Heart right ventricle (tissue), 16 donors: Measurements from ENCODE around the gene NOP16. TPM values are rescaled to one million over a fixed set of nuclear protein-coding genes. Genes with fewer than 3 reads are reported as not detected.
A peak's percentile ranks its signal among the peaks of the same experiment; 100 is the strongest.
"Not testable (repeated sequence)": the region's sequence is repeated elsewhere in the genome, so short reads cannot be mapped to it uniquely, and the experiment has no call there.

Experiments
- ATAC-seq, 8 donors: fragments of 200-7000 bp; cut with Tn5 transposase; one replicate each; pipeline ENCODE4 v1.9.1; 2020; ENCODE audit warnings: mild to moderate bottlenecking in 8 of 8, moderate library complexity in 8 of 8, moderate number of reproducible peaks in 1 of 8
- DNase-seq, 2 donors: peaks; one replicate each; pipeline ENCODE4 v3.0.0-alpha.2; 2020
- H3K27ac ChIP-seq, 10 donors: fragments of 200-600 bp; sonication (generic) in 2 of 10; one replicate each; pipeline versions ENCODE4 v1.5.0 to v1.8.0; 2020 to 2022; ENCODE audit warnings: mild to moderate bottlenecking in 3 of 10
- H3K27me3 ChIP-seq, 7 donors: fragments of 200-600 bp; one replicate each; pipeline ENCODE4 v1.8.0; 2021 to 2022; ENCODE audit warnings: mild to moderate bottlenecking in 2 of 7
- H3K36me3 ChIP-seq, 9 donors: fragments of 200-600 bp; sonication (generic) in 1 of 9; one replicate each; pipeline versions ENCODE4 v1.5.0 to v1.8.0; 2020 to 2022; ENCODE audit warnings: mild to moderate bottlenecking in 2 of 9
- H3K4me1 ChIP-seq, 9 donors: fragments of 200-600 bp; sonication (generic) in 1 of 9; one replicate each; pipeline versions ENCODE4 v1.5.0 to v1.8.0; 2020 to 2022; ENCODE audit warnings: mild to moderate bottlenecking in 4 of 9
- H3K4me3 ChIP-seq, 10 donors: fragments of 200-600 bp; sonication (generic) in 2 of 10; one replicate each; pipeline versions ENCODE4 v1.5.0 to v1.8.0; 2020 to 2022; ENCODE audit warnings: mild to moderate bottlenecking in 7 of 10, moderate library complexity in 2 of 10
- H3K9me3 ChIP-seq, 11 donors: fragments of 200-600 bp in 10 of 11; sonication (generic) in 2 of 11; one replicate each; pipeline versions ENCODE4 v1.5.0 to v1.8.0; 2013 to 2022; ENCODE audit warnings: mild to moderate bottlenecking in 2 of 11, control low read depth in 1 of 11, moderate library complexity in 1 of 11
- CTCF ChIP-seq, 9 donors: fragments of 200-600 bp; sonication (generic) in 2 of 9; IDR thresholded peaks; one replicate each; pipeline versions ENCODE4 v1.5.0 to v1.8.0; 2021 to 2022; ENCODE audit warnings: antibody characterized with exemption in 9 of 9, mild to moderate bottlenecking in 5 of 9, moderate library complexity in 1 of 9
- WGBS, 2 donors: extraction: QIAGEN DNeasy Blood & Tissue Kit; methylation state at CpG; one replicate each; pipeline ENCODE4 v1.1.7; 2013; ENCODE audit warnings: inconsistent platforms in 1 of 2; 5-methylcytosine and 5-hydroxymethylcytosine counted together
- intact Hi-C, 10 donors: fragments of 100-400 bp; cut with DNase I; formaldehyde crosslinking; loops; one replicate each; pipeline versions ENCODE4 v1.11.1 to v1.14.2; 2022
- polyA plus RNA-seq, 2 donors: library from polyadenylated mRNA; stranded (reverse); fragments of 200-250 nt; gene quantifications; one replicate each; pipeline ENCODE4 v1.2.3, GENCODE V29; 2013
- total RNA-seq, 10 donors: library from RNA; stranded (reverse); fragmentation: NEBNext Ultra II Directional in 3 of 10; extraction: Animal tissue kit (Norgen Biotek cat#: 25700) in 3 of 10; gene quantifications; one replicate each; pipeline versions ENCODE4 v1.2.1 to v1.2.4, GENCODE V29; 2021 to 2023
- donor health status: Arrhythmogenic right ventricular cardiomyopathy.
- donor health status: ischemic (EF 13 %, LVEDD 7.1; RV severe dilation, severe dysfunction).
- donor health status: healthy with polysubstance abuse.
- donor health status: DM: no; HTN: yes; CAD: no.
- donor health status: DM: no; HTN: no; CAD: no.
- donor health status: ischemic (EF 25% LVEDD 6.9; RV normal size, moderate dysfunction).
- donor health status: ischemic (EF 25% LVEDD 5.7; RV mildly dilated, moderate dysfunction).
- donor health status: healthy.
- donor health status: DM: yes; HTN: yes; CAD: no.
- donor health status: Ischemic cardiomyopathy.
- donor health status: ischemic (EF 35%, LVEDD 5.7; RV mildly dilated, moderate dysfunction).
- donor health status: nonischemic (EF 11% LVEDD 7.7; RV severe dilation, severe dysfunction).
- donor health status: DM: yes; HTN: yes; CAD: no.
- donor health status: PGD.
- donor health status: ischemic (EF 29% LVEDD 5.4; RV normal size, mild dysfunction).
- donor health status: nonischemic (EF 23%, LVEDD 6.1; RV moderate dilation, normal function).

The NOP16 gene
- total and polyA plus RNA-seq, 12 donors = 11.3 to 84.0 (median 19.1) TPM

GRCh38 chr5:176410486-176411180 is 22.2 kb upstream of the NOP16 start:
- no peaks in the 10 kb centered on the region for H3K9me3 ChIP-seq
- WGBS, 2 donors = 92 to 96% methylated on average over 5 of the region's 5 CpGs
- H3K27ac ChIP-seq = peak overlapping the region in 2 of 10 donors; percentile 0 to 23
- H3K27me3 ChIP-seq = no peaks in the 10 kb centered on the region
- ATAC-seq (no peak), DNase-seq (no peak)
- no peak for TF ChIP-seq CTCF (IDR thresholded peaks at IDR 0.05)
- H3K4me1 ChIP-seq = peaks cover 22 to 69% (median 62%) of the 10 kb centered on the region in 9 donors
- no peak overlapping the region for H3K4me3 ChIP-seq
- intact Hi-C loops = loop anchor here in 7 of 10 donors (10.0 kb wide), 4 partner anchors 124 to 534 kb away; partner anchors contain the start of genes RNF44 (in 5 of the 7) and CDHR2 (in 1 of the 7)
- peaks cover 0 to 63% (median 21%) of the 10 kb centered on the region in 9 donors for H3K36me3 ChIP-seq

- intact Hi-C loops = loop anchor here in 7 of 10 donors (10.0 kb wide), 4 partner anchors 125 to 535 kb away; partner anchors contain the start of genes RNF44 (in 5 of the 7) and CDHR2 (in 1 of the 7)
- Histone ChIP-seq H3K36me3 (peaks cover 0 to 71% (median 28%) of the 10 kb centered on the region in 9 donors), H3K9me3 (no peaks in the 10 kb centered on the region), H3K4me3 (no peak overlapping the region), H3K27me3 (no peaks in the 10 kb centered on the region), H3K4me1 (peaks cover 17 to 60% (median 56%) of the 10 kb centered on the region in 9 donors), H3K27ac (no peak overlapping the region)
- ATAC-seq (no peak), DNase-seq (no peak)
- TF ChIP-seq CTCF (IDR thresholded peaks at IDR 0.05) = no peak
- WGBS, 2 donors = 86 to 93% methylated on average over 4 of the region's 4 CpGs
These were observed 21.4 kb upstream of the NOP16 start for GRCh38 chr5:176409765-176410164.

- Histone ChIP-seq H3K27ac (peak overlapping the region in 7 of 10 donors; percentile 43 to 79 (median 57)), H3K9me3 (no peaks in the 10 kb centered on the region), H3K36me3 (peaks cover 0 to 83% (median 28%) of the 10 kb centered on the region in 9 donors), H3K4me3 (no peak overlapping the region), H3K4me1 (peaks cover 10 to 49% (median 44%) of the 10 kb centered on the region in 9 donors), H3K27me3 (no peaks in the 10 kb centered on the region)
- WGBS, 2 donors = 89 to 97% methylated on average over 5 of the region's 5 CpGs
- ATAC-seq (no peak), DNase-seq (no peak)
- intact Hi-C loops = no loop called here
- no peak for TF ChIP-seq CTCF (IDR thresholded peaks at IDR 0.05)
These were observed 20.2 kb upstream of the NOP16 start for GRCh38 chr5:176408590-176408989.

GRCh38 chr5:176408252-176408573 is 19.8 kb upstream of the NOP16 start:
- H3K4me3 ChIP-seq, intact Hi-C loops, H3K9me3 ChIP-seq, DNase-seq, H3K27me3 ChIP-seq, ATAC-seq: not testable (repeated sequence)
- Histone ChIP-seq H3K4me1 (peaks cover 6 to 48% (median 41%) of the 10 kb centered on the region in 9 donors), H3K27ac (peak overlapping the region in 7 of 10 donors; percentile 43 to 79 (median 57)), H3K36me3 (peaks cover 0 to 86% (median 28%) of the 10 kb centered on the region in 9 donors)
- 76 to 86% methylated on average over 10 of the region's 10 CpGs for WGBS, 2 donors
